Fibroblast of pulmonary artery (primary cell): ENCODE data around the gene IFNW1.

Source experiments
- DNase-seq: peaks from one replicate; pipeline ENCODE4 v3.0.0-alpha.2; 2010; ENCODE audit warnings: low read depth
- H3K4me3 ChIP-seq: replicated peaks from 2 replicates; pipeline ENCODE4 v1.5.1; 2011; ENCODE audit warnings: low read depth, mild to moderate bottlenecking, control low read depth, low read length, moderate library complexity
- CTCF ChIP-seq: IDR thresholded peaks from 2 replicates; pipeline ENCODE4 v1.5.1; 2011; ENCODE audit warnings: mild to moderate bottlenecking, control low read depth, low read length, inconsistent platforms; ENCODE audit errors: missing control alignments

IFNW1 gene

DNA sequence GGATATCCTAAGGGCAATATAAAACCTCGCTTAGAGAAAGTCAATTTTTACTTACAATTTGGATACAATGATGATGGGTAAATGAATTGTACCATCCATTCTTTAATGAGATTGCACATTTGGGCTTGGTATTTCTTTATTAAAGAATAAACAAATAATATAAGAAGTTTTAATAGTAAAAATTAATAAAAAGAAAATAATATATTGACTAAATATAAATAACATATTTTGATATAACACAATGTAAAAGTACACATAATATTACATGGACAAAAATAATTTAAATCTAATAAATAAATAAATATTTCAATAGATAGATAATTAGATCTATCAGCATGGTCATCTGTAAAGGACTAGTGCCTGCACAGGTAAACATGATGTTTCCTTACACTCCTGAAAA is 23.9 kb upstream of the IFNW1 start:
- no peak for TF ChIP-seq CTCF
- no peak overlapping the region for H3K4me3 ChIP-seq
- no peak for DNase-seq

DNA sequence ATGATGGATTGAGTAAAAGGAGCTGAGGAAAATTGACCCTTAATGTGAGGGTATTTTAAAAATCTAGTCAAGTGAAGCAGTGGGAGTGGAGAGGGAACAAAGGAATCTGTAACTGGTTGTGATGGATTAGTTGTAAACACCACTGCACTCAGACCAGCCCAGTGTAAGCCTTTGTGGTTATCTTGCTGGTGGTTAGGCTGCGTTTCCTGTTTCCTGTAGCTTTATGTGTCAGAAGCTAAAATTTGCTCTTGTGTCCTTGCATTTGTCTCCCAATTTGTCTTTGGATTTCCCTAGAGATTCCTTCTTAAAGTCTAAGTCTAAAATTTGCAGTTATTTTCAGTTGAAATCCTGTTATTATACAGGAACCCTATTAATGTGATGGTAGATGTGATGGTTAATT is 18.5 kb upstream of the IFNW1 start:
- H3K4me3 ChIP-seq, result no peak overlapping the region
- peak; percentile 64 for DNase-seq
- no peak for TF ChIP-seq CTCF

DNA sequence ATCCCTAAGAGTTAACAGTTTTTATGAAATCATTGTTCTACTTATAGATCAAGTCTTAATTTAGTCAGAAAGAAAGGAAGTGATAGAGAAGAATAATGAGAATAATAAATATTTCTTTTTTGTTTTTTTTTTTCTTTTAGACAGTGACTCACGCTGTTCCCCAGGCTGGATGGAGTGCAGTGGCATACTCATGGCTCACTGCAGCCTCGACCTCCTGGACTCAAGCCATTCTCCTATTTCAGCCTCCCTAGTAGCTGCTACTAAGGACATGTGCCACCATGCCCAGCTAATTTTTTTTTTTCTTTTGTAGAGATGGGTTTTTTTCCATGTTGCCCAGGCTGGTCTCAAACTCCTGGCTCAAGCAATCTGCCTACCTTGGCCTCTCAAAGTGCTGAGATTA is 13.9 kb upstream of the IFNW1 start:
- no peak overlapping the region for H3K4me3 ChIP-seq
- DNase-seq, result peak; percentile 6

DNA sequence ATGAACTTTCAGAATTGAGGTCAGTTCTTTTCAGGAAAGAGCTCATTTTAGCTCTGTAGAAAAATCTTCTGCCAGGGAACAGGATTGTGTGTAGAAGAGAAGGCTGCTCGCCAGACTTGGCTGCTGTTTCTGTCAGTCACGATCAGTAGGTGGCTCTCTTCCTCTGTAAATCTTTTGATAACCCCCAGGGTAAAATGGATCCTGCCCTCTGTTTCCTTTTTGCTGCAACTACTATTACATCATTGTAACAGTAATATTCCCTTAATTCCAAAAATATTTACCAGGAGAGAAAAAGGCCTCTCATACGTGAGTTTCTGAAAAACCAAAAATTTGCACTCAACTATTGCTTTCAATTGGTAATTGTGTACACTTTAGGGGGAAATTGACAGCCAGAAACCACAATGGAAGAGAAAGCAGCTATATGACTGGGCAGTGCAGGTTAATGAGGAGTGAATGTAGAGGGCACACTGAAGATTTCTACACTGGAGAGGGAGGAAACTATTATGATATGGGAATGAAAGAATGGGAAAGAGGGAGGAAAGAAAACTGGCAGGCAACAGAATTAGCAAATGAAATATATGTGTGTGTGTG is 12.5 kb upstream of the IFNW1 start:
- no peak overlapping the region for H3K4me3 ChIP-seq
- DNase-seq, result peak; percentile 31
- no peak for TF ChIP-seq CTCF

More for the DNA sequence above, 13.9 kb upstream of the IFNW1 start:
- no peak for TF ChIP-seq CTCF

DNA sequence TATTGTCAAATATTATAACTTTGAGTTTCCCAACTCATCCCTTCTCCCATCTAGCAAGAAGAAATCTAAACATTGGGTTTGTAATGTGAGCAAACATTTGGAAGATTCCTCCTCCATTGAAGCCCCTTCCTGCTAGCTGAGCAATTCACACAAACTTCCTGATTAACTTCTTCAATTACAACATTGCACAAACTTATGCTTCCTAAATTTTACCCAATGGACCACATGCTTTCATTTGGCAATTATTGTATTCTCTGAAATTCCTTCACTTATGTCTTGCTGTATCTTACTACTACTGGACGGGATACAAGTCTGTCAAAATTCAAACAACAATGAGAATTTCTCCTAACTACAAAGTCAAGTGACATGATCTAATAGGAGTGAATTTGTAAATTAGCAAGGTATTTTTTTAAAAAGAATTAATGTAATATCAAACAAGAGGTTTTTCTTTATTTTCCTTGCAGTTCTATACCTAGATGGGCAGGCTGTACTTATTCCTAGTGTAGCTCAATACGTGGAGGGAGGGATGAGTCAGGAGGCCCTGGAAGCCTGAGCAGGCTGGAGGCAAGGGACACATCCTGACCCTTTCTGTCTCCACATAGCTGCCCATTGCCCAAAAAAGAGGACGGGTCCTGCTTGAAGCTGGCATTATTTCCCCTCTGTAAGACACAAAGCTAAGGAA is 11.8 kb upstream of the IFNW1 start:
- no peak for TF ChIP-seq CTCF
- peak; percentile 10 for DNase-seq
- no peak overlapping the region for H3K4me3 ChIP-seq

- no peak for TF ChIP-seq CTCF
- no peak for DNase-seq
- H3K4me3 ChIP-seq, result no peak overlapping the region
Measured at GRCh38 chr9:21144603-21145002, 3.0 kb upstream of the IFNW1 start.

GRCh38 chr9:21137020-21137419 is 4.6 kb downstream of the IFNW1 start:
- no peak for TF ChIP-seq CTCF
- H3K4me3 ChIP-seq, result no peak overlapping the region
- DNase-seq, result no peak
